ENCODE results near the gene C16orf89.
A peak's percentile ranks its signal among the peaks of the same experiment; 100 is the strongest.
"Not testable (repeated sequence)": the region's sequence is repeated elsewhere in the genome, so short reads cannot be mapped to it uniquely, and the experiment has no call there.

Gene C16orf89

GRCh38 chr16:5060073-5060641 is 5.6 kb downstream of the C16orf89 start:
- no peak for DNase-seq (ENCODE audit: low spot score)

- DNase-seq (ENCODE audit: low spot score) = no peak
These were observed 6.2 kb downstream of the C16orf89 start for GRCh38 chr16:5059386-5060072.

- no peak for DNase-seq (ENCODE audit: low spot score)
These were observed 7.3 kb downstream of the C16orf89 start for GRCh38 chr16:5058476-5058875.

- peak; percentile 57 for DNase-seq (ENCODE audit: low spot score)
These were observed 9.4 kb downstream of the C16orf89 start for GRCh38 chr16:5056352-5056751.

GRCh38 chr16:5054876-5055865 is 10.6 kb downstream of the C16orf89 start:
- DNase-seq (ENCODE audit: low spot score) = no peak

- no peak for DNase-seq (ENCODE audit: low spot score)
These were observed 18.8 kb downstream of the C16orf89 start for GRCh38 chr16:5046914-5047313.

GRCh38 chr16:5045499-5046115 is 20.1 kb downstream of the C16orf89 start:
- DNase-seq (ENCODE audit: low spot score) = no peak

GRCh38 chr16:5044581-5044980 is 21.2 kb downstream of the C16orf89 start:
- DNase-seq (ENCODE audit: low spot score) = not testable (repeated sequence)

- no peak for DNase-seq (ENCODE audit: low spot score)
These were observed 21.7 kb downstream of the C16orf89 start for GRCh38 chr16:5044011-5044540.

GRCh38 chr16:5042574-5043171 is 23.1 kb downstream of the C16orf89 start:
- no peak for DNase-seq (ENCODE audit: low spot score)

GRCh38 chr16:5041600-5042133 is 24.1 kb downstream of the C16orf89 start:
- DNase-seq (ENCODE audit: low spot score) = no peak

- DNase-seq (ENCODE audit: low spot score) = no peak
These were observed 25.3 kb downstream of the C16orf89 start for GRCh38 chr16:5040451-5040850.

- DNase-seq (ENCODE audit: low spot score) = no peak
These were observed 29.3 kb downstream of the C16orf89 start for GRCh38 chr16:5036228-5037156.

- DNase-seq (ENCODE audit: low spot score) = no peak
These were observed 29.9 kb downstream of the C16orf89 start for GRCh38 chr16:5035909-5036227.

- no peak for DNase-seq (ENCODE audit: low spot score)
These were observed 31.6 kb downstream of the C16orf89 start for GRCh38 chr16:5034167-5034523.

- peak; percentile 87 for DNase-seq (ENCODE audit: low spot score)
These were observed 32.2 kb downstream of the C16orf89 start, which contains the start of gene NAGPA for GRCh38 chr16:5033256-5034166. Gene NAGPA, minus strand, starts transcription at chr16:5033935. Its CDS starts 21 bp downstream, at chr16:5033914.

- no peak for DNase-seq (ENCODE audit: low spot score)
These were observed 33.0 kb downstream of the C16orf89 start for GRCh38 chr16:5032748-5033167.

GRCh38 chr16:5031601-5032000 is 34.2 kb downstream of the C16orf89 start:
- no peak for DNase-seq (ENCODE audit: low spot score)

GRCh38 chr16:5030251-5030870 is 35.4 kb downstream of the C16orf89 start:
- DNase-seq (ENCODE audit: low spot score) = no peak

All from activated CD4-positive, alpha-beta T cell treated with anti-CD3 and anti-CD28 coated beads, Interleukin-2, Interleukin-4, amounts not matched to agents 100 ng/mL and 50 ng/mL, durations not matched to agents 16 hours and 8 hours (primary cell).